Chondrocyte (in vitro differentiated cells): ENCODE data around the gene ULBP2. TPM values are rescaled to one million over a fixed set of nuclear protein-coding genes. Genes with fewer than 3 reads are reported as not detected.
"Not testable (repeated sequence)": the region's sequence is repeated elsewhere in the genome, so short reads cannot be mapped to it uniquely, and the experiment has no call there.

Experiments
- DNase-seq: peaks from one replicate; pipeline ENCODE4 v3.0.0; 2021; ENCODE audit warnings: mixed read lengths, low spot score
- H3K27ac Mint-ChIP-seq: one replicate; pipeline ENCODE4 v1.8.0; 2021; ENCODE audit warnings: mild to moderate bottlenecking, moderate library complexity, mixed read lengths; ENCODE audit not compliant: unreplicated experiment
- H3K27me3 Mint-ChIP-seq: 2 replicates; pipeline ENCODE4 v1.8.0; 2021; ENCODE audit warnings: low read depth, mixed read lengths
- H3K36me3 Mint-ChIP-seq: 2 replicates; pipeline ENCODE4 v1.8.0; 2021; ENCODE audit warnings: low read depth, mixed read lengths
- H3K4me1 Mint-ChIP-seq: 2 replicates; pipeline ENCODE4 v1.8.0; 2021; ENCODE audit warnings: low read depth, mild to moderate bottlenecking, mixed read lengths
- H3K4me3 Mint-ChIP-seq: one replicate; pipeline ENCODE4 v1.8.0; 2021; ENCODE audit warnings: mild to moderate bottlenecking, moderate library complexity, mixed read lengths; ENCODE audit not compliant: unreplicated experiment
- H3K9me3 Mint-ChIP-seq: 2 replicates; pipeline ENCODE4 v1.8.0; 2021; ENCODE audit warnings: low read depth, mixed read lengths
- CTCF ChIP-seq: fragments of 200-600 bp; sonication (generic); IDR thresholded peaks from 2 replicates; pipeline ENCODE4 v1.5.0; 2021; ENCODE audit warnings: antibody characterized with exemption, mild to moderate bottlenecking, moderate library complexity
- total RNA-seq: library from RNA; stranded (reverse); gene quantifications from 3 replicates; pipeline ENCODE4 v1.2.1, GENCODE V29; 2021

ULBP2 gene
- total RNA-seq, 1 donor from 2014 or later = 15.1 TPM

- Mint-ChIP-seq H3K36me3 (peaks cover 18% of the 10 kb centered on the region), H3K27ac (no peak overlapping the region), H3K27me3 (peaks cover 90% of the 10 kb centered on the region), H3K4me1 (peaks cover 20% of the 10 kb centered on the region), H3K9me3 (peaks cover 11% of the 10 kb centered on the region), H3K4me3 (no peak overlapping the region)
- no peak for DNase-seq
- TF ChIP-seq CTCF = no peak
Observed at GRCh38 chr6:149988550-149989346, 46.9 kb downstream of the ULBP2 start.

- DNase-seq = no peak
- Mint-ChIP-seq H3K9me3 (peaks cover 11% of the 10 kb centered on the region), H3K36me3 (peaks cover 18% of the 10 kb centered on the region), H3K27ac (no peak overlapping the region), H3K4me3 (peak overlapping the region; percentile 54), H3K27me3 (peaks cover 91% of the 10 kb centered on the region), H3K4me1 (peaks cover 20% of the 10 kb centered on the region)
- TF ChIP-seq CTCF = no peak
Observed at GRCh38 chr6:149990212-149990660, 48.4 kb downstream of the ULBP2 start.

- peaks cover 18% of the 10 kb centered on the region for H3K36me3 Mint-ChIP-seq
- peak overlapping the region; percentile 54 for H3K4me3 Mint-ChIP-seq
- TF ChIP-seq CTCF = no peak
- no peak overlapping the region for H3K27ac Mint-ChIP-seq
- H3K4me1 Mint-ChIP-seq = peaks cover 17% of the 10 kb centered on the region
- no peak for DNase-seq
- peaks cover 11% of the 10 kb centered on the region for H3K9me3 Mint-ChIP-seq
- peaks cover 91% of the 10 kb centered on the region for H3K27me3 Mint-ChIP-seq
Observed at GRCh38 chr6:149990661-149991471, 49.1 kb downstream of the ULBP2 start.

GRCh38 chr6:149991472-149991795, 49.6 kb downstream of the ULBP2 start:
- Mint-ChIP-seq H3K27me3 (peaks cover 91% of the 10 kb centered on the region), H3K4me3 (peak overlapping the region; percentile 54), H3K4me1 (peaks cover 17% of the 10 kb centered on the region), H3K36me3 (peaks cover 18% of the 10 kb centered on the region), H3K9me3 (peaks cover 11% of the 10 kb centered on the region)
- H3K27ac Mint-ChIP-seq, DNase-seq: not testable (repeated sequence)

GRCh38 chr6:149991838-149992237, 50.0 kb downstream of the ULBP2 start:
- H3K9me3 Mint-ChIP-seq = peaks cover 11% of the 10 kb centered on the region
- TF ChIP-seq CTCF = no peak
- H3K4me1 Mint-ChIP-seq = peaks cover 17% of the 10 kb centered on the region
- H3K4me3 Mint-ChIP-seq = no peak overlapping the region
- H3K27me3 Mint-ChIP-seq = peaks cover 90% of the 10 kb centered on the region
- DNase-seq = no peak
- peaks cover 16% of the 10 kb centered on the region for H3K36me3 Mint-ChIP-seq
- H3K27ac Mint-ChIP-seq = no peak overlapping the region
